ENCODE results near the gene PROM2. TPM values are rescaled to one million over a fixed set of nuclear protein-coding genes. Genes with fewer than 3 reads are reported as not detected.

PROM2 gene
- total and polyA plus RNA-seq, 10 of the 15 experiments (the other 5 are each of a cell fraction or from before 2014, with no cell fraction given): 0.01 to 0.04 TPM; not detected in 8

GRCh38 chr2:95332036-95332435 is 57.8 kb downstream of the PROM2 start:
- no peak overlapping the region for H3K27ac ChIP-seq (ENCODE audit: control insufficient read depth, insufficient read depth)
- no peaks in the 10 kb centered on the region for H3K36me3 ChIP-seq (ENCODE audit: control insufficient read depth in 2 of 2, insufficient read depth in 2 of 2, low read length in 1 of 2)
- no TSS peak for BruUV-seq (replicated peaks)
- 45% methylated on average over 8 of the region's 8 CpGs for WGBS (ENCODE audit: insufficient coverage, insufficient replicate concordance, low lambda C conversion rate, missing lambda C conversion rate)
- no peak overlapping the region for H3K4me3 ChIP-seq
- H3K27me3 ChIP-seq (replicated peaks in 1 of 2; ENCODE audit: control insufficient read depth in 2 of 2, insufficient read depth in 2 of 2, low read length in 1 of 2): no peaks in the 10 kb centered on the region; a peak in 1 of 4 replicates
- H2AFZ ChIP-seq (ENCODE audit: control insufficient read depth, low read depth, low read length): no peak overlapping the region
- H3K79me2 ChIP-seq (ENCODE audit: control insufficient read depth, insufficient read depth, low read length): no peaks in the 10 kb centered on the region
- H3K9ac ChIP-seq (ENCODE audit: control insufficient read depth, insufficient read depth, low read length): no peak overlapping the region
- intact Hi-C loops (cut with micrococcal nuclease; ENCODE audit: unreplicated experiment): no loop called here
- no peaks in the 10 kb centered on the region for H3K4me1 ChIP-seq (ENCODE audit: control insufficient read depth, insufficient read depth, low read length)
- no peak for DNase-seq (ENCODE audit: low read depth, low spot score)
- in situ Hi-C loops (cut with MboI): no loop called here
- ChIA-PET CTCF (no interaction called here), RAD21 (ENCODE audit: unreplicated experiment) (no interaction called here), SMC1A (ENCODE audit: uncharacterized antibody, unreplicated experiment) (no interaction called here), POLR2A (no interaction called here)
- H3K4me2 ChIP-seq (ENCODE audit: control insufficient read depth, insufficient read depth): no peak overlapping the region
- no peaks in the 10 kb centered on the region for H4K20me1 ChIP-seq (ENCODE audit: control insufficient read depth, insufficient read depth)
- FAIRE-seq: no peak
- no peaks in the 10 kb centered on the region for H3K9me3 ChIP-seq (replicated peaks; ENCODE audit: control insufficient read depth, insufficient read depth, low read length)
- ATAC-seq: no peak
- TF ChIP-seq ESRRA (IDR thresholded peaks at IDR 0.05; ENCODE audit: low read length) (no peak), FOXK2 (IDR thresholded peaks at IDR 0.05) (no peak), RBBP5 (conservative IDR thresholded peaks at IDR 0.05) (no peak), ZNF274 (IDR thresholded peaks at IDR 0.05; ENCODE audit: insufficient read depth, insufficient read length) (no peak), HDAC2 (IDR thresholded peaks at IDR 0.05) (no peak), JUNB (IDR thresholded peaks at IDR 0.05) (no peak), TARDBP (IDR thresholded peaks at IDR 0.05; ENCODE audit: borderline replicate concordance) (no peak), TCF7 (IDR thresholded peaks at IDR 0.05; ENCODE audit: borderline replicate concordance) (no peak), JUND (IDR thresholded peaks at IDR 0.05; ENCODE audit: low read depth, low read length) (no peak), NRF1 (conservative IDR thresholded peaks at IDR 0.05; ENCODE audit: low read depth, low read length) (no peak), ZNF622 (IDR thresholded peaks at IDR 0.05) (no peak), ZNF217 (IDR thresholded peaks at IDR 0.05) (no peak)
- TF ChIP-seq, protein P1, sequence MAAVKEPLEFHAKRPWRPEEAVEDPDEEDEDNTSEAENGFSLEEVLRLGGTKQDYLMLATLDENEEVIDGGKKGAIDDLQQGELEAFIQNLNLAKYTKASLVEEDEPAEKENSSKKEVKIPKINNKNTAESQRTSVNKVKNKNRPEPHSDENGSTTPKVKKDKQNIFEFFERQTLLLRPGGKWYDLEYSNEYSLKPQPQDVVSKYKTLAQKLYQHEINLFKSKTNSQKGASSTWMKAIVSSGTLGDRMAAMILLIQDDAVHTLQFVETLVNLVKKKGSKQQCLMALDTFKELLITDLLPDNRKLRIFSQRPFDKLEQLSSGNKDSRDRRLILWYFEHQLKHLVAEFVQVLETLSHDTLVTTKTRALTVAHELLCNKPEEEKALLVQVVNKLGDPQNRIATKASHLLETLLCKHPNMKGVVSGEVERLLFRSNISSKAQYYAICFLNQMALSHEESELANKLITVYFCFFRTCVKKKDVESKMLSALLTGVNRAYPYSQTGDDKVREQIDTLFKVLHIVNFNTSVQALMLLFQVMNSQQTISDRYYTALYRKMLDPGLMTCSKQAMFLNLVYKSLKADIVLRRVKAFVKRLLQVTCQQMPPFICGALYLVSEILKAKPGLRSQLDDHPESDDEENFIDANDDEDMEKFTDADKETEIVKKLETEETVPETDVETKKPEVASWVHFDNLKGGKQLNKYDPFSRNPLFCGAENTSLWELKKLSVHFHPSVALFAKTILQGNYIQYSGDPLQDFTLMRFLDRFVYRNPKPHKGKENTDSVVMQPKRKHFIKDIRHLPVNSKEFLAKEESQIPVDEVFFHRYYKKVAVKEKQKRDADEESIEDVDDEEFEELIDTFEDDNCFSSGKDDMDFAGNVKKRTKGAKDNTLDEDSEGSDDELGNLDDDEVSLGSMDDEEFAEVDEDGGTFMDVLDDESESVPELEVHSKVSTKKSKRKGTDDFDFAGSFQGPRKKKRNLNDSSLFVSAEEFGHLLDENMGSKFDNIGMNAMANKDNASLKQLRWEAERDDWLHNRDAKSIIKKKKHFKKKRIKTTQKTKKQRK (IDR thresholded peaks at IDR 0.05; ENCODE audit: low read depth, low read length): no peak
- TF ChIP-seq, protein P2, sequence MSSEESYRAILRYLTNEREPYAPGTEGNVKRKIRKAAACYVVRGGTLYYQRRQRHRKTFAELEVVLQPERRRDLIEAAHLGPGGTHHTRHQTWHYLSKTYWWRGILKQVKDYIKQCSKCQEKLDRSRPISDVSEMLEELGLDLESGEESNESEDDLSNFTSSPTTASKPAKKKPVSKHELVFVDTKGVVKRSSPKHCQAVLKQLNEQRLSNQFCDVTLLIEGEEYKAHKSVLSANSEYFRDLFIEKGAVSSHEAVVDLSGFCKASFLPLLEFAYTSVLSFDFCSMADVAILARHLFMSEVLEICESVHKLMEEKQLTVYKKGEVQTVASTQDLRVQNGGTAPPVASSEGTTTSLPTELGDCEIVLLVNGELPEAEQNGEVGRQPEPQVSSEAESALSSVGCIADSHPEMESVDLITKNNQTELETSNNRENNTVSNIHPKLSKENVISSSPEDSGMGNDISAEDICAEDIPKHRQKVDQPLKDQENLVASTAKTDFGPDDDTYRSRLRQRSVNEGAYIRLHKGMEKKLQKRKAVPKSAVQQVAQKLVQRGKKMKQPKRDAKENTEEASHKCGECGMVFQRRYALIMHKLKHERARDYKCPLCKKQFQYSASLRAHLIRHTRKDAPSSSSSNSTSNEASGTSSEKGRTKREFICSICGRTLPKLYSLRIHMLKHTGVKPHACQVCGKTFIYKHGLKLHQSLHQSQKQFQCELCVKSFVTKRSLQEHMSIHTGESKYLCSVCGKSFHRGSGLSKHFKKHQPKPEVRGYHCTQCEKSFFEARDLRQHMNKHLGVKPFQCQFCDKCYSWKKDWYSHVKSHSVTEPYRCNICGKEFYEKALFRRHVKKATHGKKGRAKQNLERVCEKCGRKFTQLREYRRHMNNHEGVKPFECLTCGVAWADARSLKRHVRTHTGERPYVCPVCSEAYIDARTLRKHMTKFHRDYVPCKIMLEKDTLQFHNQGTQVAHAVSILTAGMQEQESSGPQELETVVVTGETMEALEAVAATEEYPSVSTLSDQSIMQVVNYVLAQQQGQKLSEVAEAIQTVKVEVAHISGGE (CRISPR knock-in tag; IDR thresholded peaks at IDR 0.05): no peak
